Glutamatergic neuron (in vitro differentiated cells): Measurements from ENCODE around the gene TNIP1. TPM values are rescaled to one million over a fixed set of nuclear protein-coding genes. Genes with fewer than 3 reads are reported as not detected.
A peak's percentile ranks its signal among the peaks of the same experiment; 100 is the strongest.

Source experiments
- DNase-seq: peaks from one replicate; pipeline ENCODE4 v3.0.0; 2022
- H3K27ac Mint-ChIP-seq: one replicate; pipeline ENCODE4 v1.8.0; 2020; ENCODE audit warnings: mild to moderate bottlenecking, mixed read lengths, inconsistent platforms; ENCODE audit not compliant: unreplicated experiment
- H3K27me3 Mint-ChIP-seq: one replicate; pipeline ENCODE4 v1.8.0; 2020; ENCODE audit warnings: mild to moderate bottlenecking, moderate library complexity, mixed read lengths, inconsistent platforms; ENCODE audit not compliant: unreplicated experiment
- H3K36me3 Mint-ChIP-seq: one replicate; pipeline ENCODE4 v1.8.0; 2020; ENCODE audit warnings: mild to moderate bottlenecking, mixed read lengths, inconsistent platforms; ENCODE audit not compliant: unreplicated experiment
- H3K4me1 Mint-ChIP-seq: one replicate; pipeline ENCODE4 v1.8.0; 2020; ENCODE audit warnings: mild to moderate bottlenecking, low read depth, mixed read lengths, inconsistent platforms; ENCODE audit not compliant: unreplicated experiment
- H3K4me3 Mint-ChIP-seq: one replicate; pipeline ENCODE4 v1.8.0; 2020; ENCODE audit warnings: mild to moderate bottlenecking, mixed read lengths, inconsistent platforms; ENCODE audit not compliant: unreplicated experiment
- H3K9me3 Mint-ChIP-seq: one replicate; pipeline ENCODE4 v1.8.0; 2020; ENCODE audit warnings: mild to moderate bottlenecking, moderate library complexity, mixed read lengths, inconsistent platforms; ENCODE audit not compliant: unreplicated experiment
- total RNA-seq: library from RNA; stranded (reverse); fragmentation: NEBNext Ultra II Directional; extraction: Animal tissue kit (Norgen Biotek cat#: 25700); gene quantifications from one replicate; pipeline ENCODE4 v1.2.1, GENCODE V29; 2021; ENCODE audit not compliant: unreplicated experiment
- TF ChIP-seq, protein P1 (sequence below): fragments of 200-600 bp; sonication (generic); IDR thresholded peaks from one replicate; pipeline ENCODE4 v1.5.0; 2021; ENCODE audit not compliant: partially characterized antibody, unreplicated experiment

The TNIP1 gene
- total RNA-seq, 1 donor from 2014 or later = 34.1 TPM

DNA sequence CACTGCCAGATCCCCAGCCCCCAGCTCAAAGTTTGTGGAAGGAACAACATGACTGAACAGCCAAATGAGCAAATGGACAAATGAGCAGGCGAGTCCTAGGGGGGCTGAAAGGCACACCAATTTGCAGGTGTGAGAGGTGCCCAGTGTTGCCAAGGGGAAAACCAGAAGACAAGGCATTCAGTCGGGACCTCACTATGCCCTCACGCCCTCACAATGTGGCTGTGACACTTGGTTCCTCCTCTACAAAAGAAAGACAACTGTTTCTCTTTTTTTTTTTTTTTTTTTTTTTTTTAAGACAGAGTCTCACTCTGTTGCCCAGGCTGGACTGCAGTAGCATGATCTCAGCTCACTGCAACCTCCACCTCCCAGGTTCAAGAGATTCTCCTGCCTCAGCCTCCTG, 28.0 kb downstream of the TNIP1 start:
- TF ChIP-seq, protein P1, sequence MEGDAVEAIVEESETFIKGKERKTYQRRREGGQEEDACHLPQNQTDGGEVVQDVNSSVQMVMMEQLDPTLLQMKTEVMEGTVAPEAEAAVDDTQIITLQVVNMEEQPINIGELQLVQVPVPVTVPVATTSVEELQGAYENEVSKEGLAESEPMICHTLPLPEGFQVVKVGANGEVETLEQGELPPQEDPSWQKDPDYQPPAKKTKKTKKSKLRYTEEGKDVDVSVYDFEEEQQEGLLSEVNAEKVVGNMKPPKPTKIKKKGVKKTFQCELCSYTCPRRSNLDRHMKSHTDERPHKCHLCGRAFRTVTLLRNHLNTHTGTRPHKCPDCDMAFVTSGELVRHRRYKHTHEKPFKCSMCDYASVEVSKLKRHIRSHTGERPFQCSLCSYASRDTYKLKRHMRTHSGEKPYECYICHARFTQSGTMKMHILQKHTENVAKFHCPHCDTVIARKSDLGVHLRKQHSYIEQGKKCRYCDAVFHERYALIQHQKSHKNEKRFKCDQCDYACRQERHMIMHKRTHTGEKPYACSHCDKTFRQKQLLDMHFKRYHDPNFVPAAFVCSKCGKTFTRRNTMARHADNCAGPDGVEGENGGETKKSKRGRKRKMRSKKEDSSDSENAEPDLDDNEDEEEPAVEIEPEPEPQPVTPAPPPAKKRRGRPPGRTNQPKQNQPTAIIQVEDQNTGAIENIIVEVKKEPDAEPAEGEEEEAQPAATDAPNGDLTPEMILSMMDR = no peak
- peaks cover 7% of the 10 kb centered on the region for H3K27me3 Mint-ChIP-seq
- no peak overlapping the region for H3K27ac Mint-ChIP-seq
- H3K4me3 Mint-ChIP-seq = no peak overlapping the region
- H3K4me1 Mint-ChIP-seq = no peaks in the 10 kb centered on the region
- no peak for DNase-seq
- H3K9me3 Mint-ChIP-seq = peaks cover 4% of the 10 kb centered on the region
- no peaks in the 10 kb centered on the region for H3K36me3 Mint-ChIP-seq

DNA sequence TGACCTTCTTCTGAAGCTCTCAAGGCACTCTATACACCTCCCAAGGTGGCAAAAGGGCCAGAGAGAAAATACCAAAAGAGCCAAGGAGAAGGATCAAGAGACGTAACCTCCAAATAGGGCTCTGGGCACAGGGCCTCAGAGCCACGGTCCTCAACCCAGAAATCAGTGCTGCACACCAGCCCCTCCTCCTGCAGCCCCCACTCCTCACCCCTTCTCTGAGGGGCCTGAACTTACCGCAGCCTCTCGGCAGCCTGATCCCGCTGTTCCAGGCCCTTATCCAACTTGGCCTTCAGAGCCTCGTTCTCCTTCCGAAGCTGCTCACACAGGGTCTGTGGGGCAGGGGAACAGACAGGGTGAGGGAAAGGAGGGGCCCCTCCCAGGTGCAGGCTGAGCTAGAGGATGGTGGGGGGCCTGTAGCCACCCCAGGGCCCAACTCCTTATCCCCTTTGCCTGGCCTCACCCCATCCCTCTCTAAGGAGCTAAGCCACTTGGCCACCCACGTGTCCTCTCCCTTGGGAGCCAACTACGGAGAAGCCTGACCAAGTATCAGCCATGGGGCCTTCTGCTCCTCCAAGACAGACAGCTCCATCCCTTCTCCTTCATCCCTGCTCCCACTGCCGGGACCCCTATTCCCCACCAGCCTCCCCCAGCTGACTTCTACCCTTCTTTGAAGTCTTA, 28.8 kb downstream of the TNIP1 start:
- Mint-ChIP-seq H3K4me1 (no peaks in the 10 kb centered on the region), H3K27me3 (peaks cover 7% of the 10 kb centered on the region), H3K36me3 (no peaks in the 10 kb centered on the region), H3K27ac (no peak overlapping the region), H3K9me3 (peaks cover 4% of the 10 kb centered on the region), H3K4me3 (no peak overlapping the region)
- no peak for DNase-seq
- TF ChIP-seq, protein P1 = peak; percentile 27

DNA sequence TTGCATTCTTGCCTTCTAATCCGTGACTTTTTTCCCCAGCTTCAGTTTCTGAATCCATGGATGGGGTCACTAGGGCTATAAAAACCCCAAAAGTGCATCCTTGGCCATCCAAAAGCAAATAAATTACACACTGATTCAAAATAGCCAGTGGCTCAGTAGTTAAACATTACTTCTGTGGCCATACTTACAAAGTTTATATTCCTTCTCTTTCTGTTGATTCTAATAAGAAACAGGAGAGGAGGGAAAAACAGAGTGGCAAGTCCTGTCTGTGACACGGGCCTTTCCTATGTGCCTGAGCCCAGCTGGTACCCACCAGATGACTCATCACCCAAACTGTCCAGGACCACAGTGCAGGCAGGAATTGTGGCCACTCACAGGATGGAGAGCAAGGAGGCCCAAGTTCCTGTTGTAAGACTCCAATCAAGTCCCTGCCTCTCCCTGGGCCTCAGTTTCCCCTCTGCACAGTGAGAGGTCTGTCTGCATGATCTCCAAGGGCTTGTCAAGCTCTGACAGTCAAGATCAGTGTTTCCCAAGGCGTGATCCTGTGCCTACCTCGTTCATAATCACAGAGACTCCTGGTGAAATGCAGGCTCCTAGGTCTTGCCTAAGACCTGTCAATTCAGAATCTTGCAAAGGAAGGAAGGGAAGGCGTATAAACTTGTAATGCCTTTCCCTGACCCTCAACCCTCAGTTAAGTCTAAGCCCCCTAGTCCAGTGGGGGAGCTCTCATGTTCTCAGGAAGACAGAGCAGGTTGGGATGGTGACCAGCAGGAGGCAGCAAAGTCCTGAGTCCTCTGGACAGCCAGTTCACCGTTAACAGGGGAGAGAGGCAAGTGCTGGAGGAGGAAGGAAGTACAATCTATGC, 29.5 kb downstream of the TNIP1 start:
- H3K4me3 Mint-ChIP-seq = no peak overlapping the region
- H3K27me3 Mint-ChIP-seq = peaks cover 7% of the 10 kb centered on the region
- H3K27ac Mint-ChIP-seq = no peak overlapping the region
- H3K9me3 Mint-ChIP-seq = peaks cover 4% of the 10 kb centered on the region
- TF ChIP-seq, protein P1 = peak; percentile 76
- H3K36me3 Mint-ChIP-seq = no peaks in the 10 kb centered on the region
- H3K4me1 Mint-ChIP-seq = no peaks in the 10 kb centered on the region
- peak; percentile 88 for DNase-seq

DNA sequence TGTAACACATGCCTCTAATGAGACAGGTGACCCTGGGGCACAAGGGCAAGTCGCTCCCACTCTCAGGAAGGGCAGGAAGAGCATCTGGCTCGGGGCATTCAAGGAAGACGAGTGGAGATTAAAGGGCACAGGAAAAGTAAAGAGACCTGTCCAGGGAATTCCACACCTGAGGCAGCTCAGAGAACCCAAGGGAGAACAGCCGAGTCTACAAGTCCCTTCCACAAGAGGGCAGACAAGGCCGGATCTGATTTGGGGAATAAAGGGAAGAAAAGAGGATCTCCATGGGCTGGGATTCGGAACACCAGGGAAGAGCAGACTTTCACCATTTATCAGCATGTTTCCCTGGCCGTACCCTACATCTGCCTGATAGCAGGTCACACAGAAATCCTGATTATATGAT, 32.3 kb downstream of the TNIP1 start:
- no peak overlapping the region for H3K4me3 Mint-ChIP-seq
- peaks cover 4% of the 10 kb centered on the region for H3K27me3 Mint-ChIP-seq
- TF ChIP-seq, protein P1 = no peak
- peaks cover 4% of the 10 kb centered on the region for H3K9me3 Mint-ChIP-seq
- DNase-seq = no peak
- H3K4me1 Mint-ChIP-seq = no peaks in the 10 kb centered on the region
- no peaks in the 10 kb centered on the region for H3K36me3 Mint-ChIP-seq
- H3K27ac Mint-ChIP-seq = no peak overlapping the region
